ENCODE measurements around the gene RAB10. TPM values are rescaled to one million over a fixed set of nuclear protein-coding genes. Genes with fewer than 3 reads are reported as not detected.
"Not testable (repeated sequence)": the region's sequence is repeated elsewhere in the genome, so short reads cannot be mapped to it uniquely, and the experiment has no call there.

RAB10 gene
- total RNA-seq, 4 donors from 2014 or later = 89.5 to 140 (median 134) TPM

DNA sequence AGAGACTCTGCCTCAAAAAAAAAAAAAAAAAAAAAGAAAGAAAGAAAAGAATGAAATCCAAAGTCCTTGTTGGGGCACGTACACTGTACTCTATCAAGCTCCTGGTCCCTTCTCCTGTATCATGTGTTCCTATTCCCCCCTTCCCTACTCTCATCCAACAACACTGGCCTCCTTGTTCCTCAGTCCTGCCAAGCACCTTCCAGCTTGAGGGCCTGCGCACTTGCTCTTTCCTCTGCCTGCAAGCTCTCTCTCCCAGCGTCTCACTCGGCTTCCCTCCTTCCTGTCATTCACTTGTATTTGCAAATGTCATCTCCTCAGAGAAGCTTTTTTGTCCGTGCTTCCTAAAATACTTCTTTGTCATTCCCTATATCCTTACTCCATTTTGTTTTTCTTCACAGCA is 40.8 kb upstream of the RAB10 start:
- Histone ChIP-seq H3K27me3 (no peaks in the 10 kb centered on the region), H3K27ac (no peak overlapping the region), H3K4me1 (peaks cover 12 to 17% of the 10 kb centered on the region in 2 donors), H3K4me3 (replicated peaks in 1 of 3) (no peak overlapping the region), H3K9me3 (no peaks in the 10 kb centered on the region), H3K36me3 (no peaks in the 10 kb centered on the region)
- WGBS, 2 donors = 80 to 84% methylated on average over 5 of the region's 5 CpGs
- TF ChIP-seq, protein P1, sequence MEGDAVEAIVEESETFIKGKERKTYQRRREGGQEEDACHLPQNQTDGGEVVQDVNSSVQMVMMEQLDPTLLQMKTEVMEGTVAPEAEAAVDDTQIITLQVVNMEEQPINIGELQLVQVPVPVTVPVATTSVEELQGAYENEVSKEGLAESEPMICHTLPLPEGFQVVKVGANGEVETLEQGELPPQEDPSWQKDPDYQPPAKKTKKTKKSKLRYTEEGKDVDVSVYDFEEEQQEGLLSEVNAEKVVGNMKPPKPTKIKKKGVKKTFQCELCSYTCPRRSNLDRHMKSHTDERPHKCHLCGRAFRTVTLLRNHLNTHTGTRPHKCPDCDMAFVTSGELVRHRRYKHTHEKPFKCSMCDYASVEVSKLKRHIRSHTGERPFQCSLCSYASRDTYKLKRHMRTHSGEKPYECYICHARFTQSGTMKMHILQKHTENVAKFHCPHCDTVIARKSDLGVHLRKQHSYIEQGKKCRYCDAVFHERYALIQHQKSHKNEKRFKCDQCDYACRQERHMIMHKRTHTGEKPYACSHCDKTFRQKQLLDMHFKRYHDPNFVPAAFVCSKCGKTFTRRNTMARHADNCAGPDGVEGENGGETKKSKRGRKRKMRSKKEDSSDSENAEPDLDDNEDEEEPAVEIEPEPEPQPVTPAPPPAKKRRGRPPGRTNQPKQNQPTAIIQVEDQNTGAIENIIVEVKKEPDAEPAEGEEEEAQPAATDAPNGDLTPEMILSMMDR (IDR thresholded peaks at IDR 0.05) = no peak
- DNase-seq = no peak
- intact Hi-C loops (cut with DNase I) = no loop called here

DNA sequence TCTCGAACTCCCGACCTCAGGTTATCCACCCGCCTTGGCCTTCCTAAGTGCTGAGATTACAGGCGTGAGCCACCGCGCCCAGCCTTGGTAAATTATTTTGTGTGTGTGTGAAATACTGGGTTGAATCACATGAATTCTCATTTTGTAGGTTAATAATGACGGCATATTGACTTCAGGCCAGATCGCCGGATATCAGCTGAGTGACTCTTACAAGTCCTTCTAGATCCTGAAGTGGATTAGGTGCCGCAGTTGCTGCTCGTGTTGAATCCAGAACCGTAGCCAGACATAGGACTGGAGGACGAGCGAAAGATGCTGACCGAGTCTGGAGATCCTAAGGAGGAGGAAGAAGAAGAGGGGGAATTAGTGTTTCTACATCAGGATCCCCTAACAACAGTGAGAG is 39.4 kb upstream of the RAB10 start:
- Histone ChIP-seq H3K4me3 (replicated peaks in 1 of 3) (no peak overlapping the region), H3K4me1 (peaks cover 12 to 17% of the 10 kb centered on the region in 2 donors), H3K36me3 (no peaks in the 10 kb centered on the region), H3K27ac (no peak overlapping the region), H3K27me3 (no peaks in the 10 kb centered on the region), H3K9me3 (no peaks in the 10 kb centered on the region)
- TF ChIP-seq POLR2A (IDR thresholded peaks at IDR 0.05) = no peak
- TF ChIP-seq, protein P1 (IDR thresholded peaks at IDR 0.05) = no peak
- WGBS, 2 donors = 79 to 84% methylated on average over 15 of the region's 15 CpGs
- intact Hi-C loops (cut with DNase I) = no loop called here
- no peak for DNase-seq

DNA sequence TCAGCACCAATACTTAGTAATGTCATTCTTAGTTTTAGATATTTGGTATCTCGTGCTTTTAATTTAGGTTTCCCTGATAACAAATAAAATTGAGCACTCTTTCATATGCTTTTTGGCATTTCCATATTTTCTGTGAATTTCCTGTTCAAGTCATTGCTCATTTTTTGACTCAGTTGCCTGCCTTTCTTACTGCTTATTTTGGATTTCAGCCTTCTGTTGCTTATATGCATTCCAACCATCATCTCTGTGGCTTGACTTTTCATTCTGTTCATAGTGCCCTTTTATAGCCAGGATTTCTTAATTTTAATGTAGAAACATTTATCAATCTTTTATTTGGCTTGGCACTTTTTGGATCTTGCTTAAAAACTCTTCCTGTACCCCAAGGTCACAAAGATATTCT is 37.0 kb upstream of the RAB10 start:
- H3K4me1 ChIP-seq = peaks cover 24 to 28% of the 10 kb centered on the region in 2 donors
- 87 to 88% methylated on average over 1 of the region's 1 CpG for WGBS, 2 donors
- DNase-seq = no peak
- H3K27ac ChIP-seq = no peak overlapping the region
- H3K4me3 ChIP-seq (replicated peaks in 1 of 3) = no peak overlapping the region
- intact Hi-C loops (cut with DNase I) = no loop called here
- no peaks in the 10 kb centered on the region for H3K9me3 ChIP-seq
- no peak for TF ChIP-seq POLR2A (IDR thresholded peaks at IDR 0.05)
- TF ChIP-seq, protein P1 (IDR thresholded peaks at IDR 0.05) = no peak
- H3K36me3 ChIP-seq = no peaks in the 10 kb centered on the region
- no peaks in the 10 kb centered on the region for H3K27me3 ChIP-seq

DNA sequence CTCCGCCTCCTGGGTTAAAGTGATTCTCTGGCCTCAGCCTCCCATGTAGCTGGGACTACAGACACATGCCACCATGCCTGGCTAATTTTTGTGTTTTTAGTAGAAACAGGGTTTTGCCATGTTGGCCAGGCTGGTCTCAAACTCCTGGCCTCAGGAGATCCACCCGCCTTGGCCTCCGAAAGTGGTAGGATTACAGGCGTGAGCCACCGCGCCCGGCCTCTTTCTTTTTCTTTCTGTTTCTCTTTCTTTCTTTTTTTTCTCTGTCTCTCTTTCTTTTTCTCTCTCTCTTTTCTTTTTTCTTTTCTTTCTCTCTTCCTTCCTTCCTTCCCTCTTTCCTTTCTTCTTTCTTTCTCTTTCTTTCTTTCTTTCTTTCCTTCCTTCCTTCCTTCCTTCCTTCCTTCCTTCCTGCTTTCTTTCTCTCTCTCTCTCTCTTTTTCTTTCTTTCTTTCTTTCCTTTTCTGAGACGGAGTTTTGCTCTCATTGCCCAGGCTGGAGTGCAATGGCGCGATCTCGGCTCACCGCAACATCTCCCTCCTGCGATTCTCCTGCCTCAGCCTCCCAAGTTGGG is 35.0 kb upstream of the RAB10 start:
- H3K27ac ChIP-seq; H3K36me3 ChIP-seq; H3K27me3 ChIP-seq; H3K9me3 ChIP-seq; intact Hi-C loops (cut with DNase I); DNase-seq; H3K4me3 ChIP-seq (replicated peaks in 1 of 3): not testable (repeated sequence)
- WGBS, 2 donors = 96 to 98% methylated on average over 12 to 13 of the region's 13 CpGs
- peaks cover 31 to 36% of the 10 kb centered on the region in 2 donors for H3K4me1 ChIP-seq

DNA sequence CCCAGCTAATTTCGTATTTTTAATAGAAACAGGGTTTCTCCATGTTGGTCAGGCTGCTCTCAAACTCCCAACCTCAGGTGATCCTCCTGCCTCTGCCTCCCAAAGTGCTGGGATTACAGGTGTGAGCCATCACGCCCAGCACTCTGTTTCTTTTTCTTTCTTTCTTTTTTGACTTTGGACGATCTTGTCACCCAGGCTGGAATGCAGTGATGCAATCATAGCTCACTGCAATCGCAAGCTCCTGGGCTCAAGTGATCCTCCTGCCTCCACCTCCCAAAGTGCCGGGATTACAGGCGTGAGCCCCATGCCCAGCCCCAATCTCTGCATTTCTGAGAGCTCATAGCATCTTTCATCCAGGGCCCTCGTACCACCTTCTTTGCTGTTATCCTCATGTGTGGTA is 34.5 kb upstream of the RAB10 start:
- H3K27ac ChIP-seq; intact Hi-C loops (cut with DNase I); H3K36me3 ChIP-seq; H3K27me3 ChIP-seq; DNase-seq; H3K9me3 ChIP-seq; H3K4me3 ChIP-seq (replicated peaks in 1 of 3): not testable (repeated sequence)
- 71 to 81% methylated on average over 7 of the region's 7 CpGs for WGBS, 2 donors
- H3K4me1 ChIP-seq = peaks cover 31 to 36% of the 10 kb centered on the region in 2 donors

DNA sequence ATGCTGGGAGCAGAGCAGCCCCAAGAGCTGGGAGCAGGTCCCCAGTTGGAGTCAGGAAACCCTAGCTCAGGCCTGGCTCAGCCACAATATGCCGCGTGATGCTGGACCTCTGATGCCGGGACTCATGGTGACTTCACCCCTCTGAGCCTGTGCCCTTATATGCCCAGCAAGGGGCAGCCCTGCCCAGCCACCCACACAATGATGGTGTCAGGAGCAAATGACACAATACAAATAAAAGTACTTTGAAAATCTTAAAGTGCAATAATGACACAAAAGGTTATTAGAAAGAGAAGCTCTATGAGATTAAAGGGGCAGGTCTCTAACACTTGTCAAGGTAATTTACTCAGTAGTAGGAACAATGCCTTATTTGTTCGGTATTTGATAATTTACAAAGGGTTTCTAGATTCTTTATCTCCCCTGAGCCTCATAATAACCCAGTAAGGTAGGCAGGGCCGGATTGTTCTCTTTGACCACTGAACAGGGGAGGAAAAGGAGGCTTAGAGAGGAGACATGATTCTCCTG is 33.3 kb upstream of the RAB10 start:
- no peaks in the 10 kb centered on the region for H3K9me3 ChIP-seq
- H3K27me3 ChIP-seq = no peaks in the 10 kb centered on the region
- TF ChIP-seq, protein P1 (IDR thresholded peaks at IDR 0.05) = no peak
- TF ChIP-seq POLR2A (IDR thresholded peaks at IDR 0.05) = no peak
- H3K36me3 ChIP-seq = no peaks in the 10 kb centered on the region
- 64 to 68% methylated on average over 5 of the region's 5 CpGs for WGBS, 2 donors
- DNase-seq = peak; percentile 34 to 39
- H3K4me1 ChIP-seq = peaks cover 31 to 36% of the 10 kb centered on the region in 2 donors
- peak overlapping the region; percentile 77 to 93 (median 86) for H3K27ac ChIP-seq
- intact Hi-C loops (cut with DNase I) = no loop called here
- no peak overlapping the region for H3K4me3 ChIP-seq (replicated peaks in 1 of 3)

All from thyroid gland (tissue), 4 donors.